Spleen (tissue), 11 donors: ENCODE results near the gene ZC3H6. TPM values are rescaled to one million over a fixed set of nuclear protein-coding genes. Genes with fewer than 3 reads are reported as not detected.

Experiments
- DNase-seq: peaks from one replicate; pipeline ENCODE4 v3.0.0-alpha.2; 2020
- H3K27ac ChIP-seq, 8 donors: fragments of 200-600 bp; sonication (generic) in 7 of 8; 1 replicate in 4 of 8; 2 replicates in 4 of 8; pipeline versions ENCODE4 v1.5.0 to v1.8.0; 2016 to 2021; ENCODE audit warnings: inconsistent platforms in 4 of 8, mild to moderate bottlenecking in 4 of 8, moderate library complexity in 1 of 8
- H3K27me3 ChIP-seq, 7 donors: fragments of 200-600 bp; sonication (generic) in 6 of 7; replicated peaks in 1 of 7; 1 replicate in 4 of 7; 2 replicates in 3 of 7; pipeline versions ENCODE4 v1.5.0 to v1.8.0; 2016 to 2021; ENCODE audit warnings: inconsistent platforms in 3 of 7, mild to moderate bottlenecking in 1 of 7
- H3K36me3 ChIP-seq, 6 donors: fragments of 200-600 bp; sonication (generic) in 5 of 6; 1 replicate in 4 of 6; 2 replicates in 2 of 6; pipeline versions ENCODE4 v1.5.0 to v1.8.0; 2016 to 2021; ENCODE audit warnings: inconsistent platforms in 2 of 6
- H3K4me1 ChIP-seq, 6 donors: fragments of 200-600 bp; sonication (generic) in 5 of 6; 1 replicate in 3 of 6; 2 replicates in 3 of 6; pipeline versions ENCODE4 v1.5.0 to v1.8.0; 2016 to 2021; ENCODE audit warnings: inconsistent platforms in 3 of 6
- H3K4me3 ChIP-seq, 8 donors: fragments of 200-600 bp; sonication (generic) in 7 of 8; 1 replicate in 4 of 8; 2 replicates in 4 of 8; pipeline versions ENCODE4 v1.5.0 to v1.8.0; 2016 to 2021; ENCODE audit warnings: inconsistent platforms in 4 of 8, mild to moderate bottlenecking in 4 of 8, moderate library complexity in 2 of 8
- H3K9me3 ChIP-seq, 8 donors: fragments of 200-600 bp; sonication (generic) in 7 of 8; 1 replicate in 4 of 8; 2 replicates in 4 of 8; pipeline versions ENCODE4 v1.5.0 to v1.8.0; 2016 to 2021; ENCODE audit warnings: inconsistent platforms in 4 of 8
- POLR2A ChIP-seq, 3 donors: fragments of 450-650 bp; IDR thresholded peaks; one replicate each; pipeline ENCODE4 v1.5.1; 2017; ENCODE audit warnings: antibody characterized with exemption in 3 of 3, mild to moderate bottlenecking in 1 of 3
- POLR2AphosphoS5 ChIP-seq, 3 donors: sonication (generic); formaldehyde crosslinking; IDR thresholded peaks; one replicate each; pipeline ENCODE4 v1.5.1; 2017; ENCODE audit warnings: antibody characterized with exemption in 3 of 3
- WGBS, 5 donors: extraction: QIAGEN DNeasy Blood & Tissue Kit in 3 of 5; methylation state at CpG; one replicate each; pipeline versions ENCODE4 v1.1.5 to v1.1.7; 2013 to 2018; 5-methylcytosine and 5-hydroxymethylcytosine counted together
- intact Hi-C: fragments of 100-400 bp; cut with DNase I; formaldehyde crosslinking; loops from one replicate; pipeline ENCODE4 v1.15.0; 2023; ENCODE audit warnings: low total_unique reads
- polyA plus RNA-seq, 3 donors: library from polyadenylated mRNA; stranded (reverse); fragments of 200-250 nt; gene quantifications; one replicate each; pipeline ENCODE4 v1.2.1, GENCODE V29; 2013
- total RNA-seq, 7 donors: library from RNA; depleted of rRNA in 3 of 7; stranded (reverse); fragments of >200 nt in 3 of 7; fragmentation: NEBNext Ultra II Directional in 4 of 7; extraction: Animal tissue kit (Norgen Biotek cat#: 25700) in 4 of 7; gene quantifications; one replicate each; pipeline versions ENCODE4 v1.1.0 to v1.2.1, GENCODE V29; 2016 to 2021
- TF ChIP-seq, protein P1 (sequence below), 11 experiments: fragments of 200-600 bp in 7 of 11; fragments of 450-650 bp in 4 of 11; sonication (generic) in 4 of 11; IDR thresholded peaks in 8 of 11; conservative IDR thresholded peaks in 3 of 11; 1 replicate in 7 of 11; 2 replicates in 4 of 11; pipeline versions ENCODE4 v1.4.0 to v1.8.0; 2016 to 2021; ENCODE audit warnings: antibody characterized with exemption in 11 of 11, inconsistent platforms in 4 of 11, mild to moderate bottlenecking in 1 of 11
- donor health status: healthy with polysubstance abuse.
- donor health status: DM: no; HTN: no; CAD: no; lungs with moderate emphysema.
- donor health status: DM: no; HTN: no; CAD: no.
- donor health status: Bipolar disorder and iron deficiency.
- donor health status: healthy.
- donor health status: DM: no; HTN: no; CAD: no.
- donor health status: DM: yes; HTN: yes; CAD: no.

Gene ZC3H6
- total and polyA plus RNA-seq, 10 donors: 1.9 to 28.9 (median 14.7) TPM

DNA sequence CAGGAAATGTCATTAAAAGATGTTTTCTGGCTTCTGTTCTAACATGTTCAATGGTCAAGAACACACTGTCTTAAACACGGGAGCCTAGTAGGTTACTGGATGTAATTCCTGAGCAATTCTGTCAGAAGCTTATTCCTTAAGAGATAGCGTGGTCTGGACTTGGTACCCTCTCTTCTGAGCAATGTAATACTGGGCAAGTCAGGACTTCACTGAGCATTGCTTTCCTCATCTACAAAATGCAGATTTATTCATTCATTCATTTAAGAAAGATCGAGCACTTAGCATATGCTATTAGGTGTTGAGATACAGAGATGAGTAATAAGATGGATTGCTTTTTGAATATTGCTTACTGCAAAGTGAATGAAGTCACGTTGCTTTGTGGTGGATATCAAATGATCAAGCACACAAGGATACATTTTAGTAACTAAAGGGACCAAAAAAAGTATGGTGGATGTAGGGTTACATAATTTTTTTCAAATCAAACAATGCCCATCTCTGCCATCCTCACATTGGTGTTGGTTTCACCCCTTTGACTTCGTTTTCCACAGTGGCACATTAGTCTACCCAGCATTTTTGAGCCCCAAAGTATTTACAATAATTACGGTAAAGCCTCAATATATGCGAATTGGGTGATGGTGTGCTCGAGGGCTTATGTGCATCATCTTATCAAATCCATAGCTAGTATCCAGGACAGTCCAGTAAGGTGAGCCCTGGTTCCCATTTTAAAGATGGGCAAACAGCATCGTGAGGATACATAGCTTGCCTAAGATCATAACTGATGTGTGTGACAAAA, 65.3 kb downstream of the ZC3H6 start:
- no peak overlapping the region for H3K4me3 ChIP-seq
- no peak for DNase-seq
- WGBS, 5 donors: 84 to 89% (median 87%) methylated on average over 9 of the region's 9 CpGs
- no peaks in the 10 kb centered on the region for H3K9me3 ChIP-seq
- TF ChIP-seq POLR2AphosphoS5 (IDR thresholded peaks at IDR 0.05) (no peak), POLR2A (IDR thresholded peaks at IDR 0.05) (no peak)
- TF ChIP-seq, protein P1, sequence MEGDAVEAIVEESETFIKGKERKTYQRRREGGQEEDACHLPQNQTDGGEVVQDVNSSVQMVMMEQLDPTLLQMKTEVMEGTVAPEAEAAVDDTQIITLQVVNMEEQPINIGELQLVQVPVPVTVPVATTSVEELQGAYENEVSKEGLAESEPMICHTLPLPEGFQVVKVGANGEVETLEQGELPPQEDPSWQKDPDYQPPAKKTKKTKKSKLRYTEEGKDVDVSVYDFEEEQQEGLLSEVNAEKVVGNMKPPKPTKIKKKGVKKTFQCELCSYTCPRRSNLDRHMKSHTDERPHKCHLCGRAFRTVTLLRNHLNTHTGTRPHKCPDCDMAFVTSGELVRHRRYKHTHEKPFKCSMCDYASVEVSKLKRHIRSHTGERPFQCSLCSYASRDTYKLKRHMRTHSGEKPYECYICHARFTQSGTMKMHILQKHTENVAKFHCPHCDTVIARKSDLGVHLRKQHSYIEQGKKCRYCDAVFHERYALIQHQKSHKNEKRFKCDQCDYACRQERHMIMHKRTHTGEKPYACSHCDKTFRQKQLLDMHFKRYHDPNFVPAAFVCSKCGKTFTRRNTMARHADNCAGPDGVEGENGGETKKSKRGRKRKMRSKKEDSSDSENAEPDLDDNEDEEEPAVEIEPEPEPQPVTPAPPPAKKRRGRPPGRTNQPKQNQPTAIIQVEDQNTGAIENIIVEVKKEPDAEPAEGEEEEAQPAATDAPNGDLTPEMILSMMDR (IDR thresholded peaks at IDR 0.05 in 8 of 11, conservative IDR thresholded peaks at IDR 0.05 in 3 of 11): no peak
- no peak overlapping the region for H3K27ac ChIP-seq
- H3K27me3 ChIP-seq: no peaks in the 10 kb centered on the region
- H3K36me3 ChIP-seq: no peaks in the 10 kb centered on the region
- no peaks in the 10 kb centered on the region for H3K4me1 ChIP-seq
- intact Hi-C loops: no loop called here

DNA sequence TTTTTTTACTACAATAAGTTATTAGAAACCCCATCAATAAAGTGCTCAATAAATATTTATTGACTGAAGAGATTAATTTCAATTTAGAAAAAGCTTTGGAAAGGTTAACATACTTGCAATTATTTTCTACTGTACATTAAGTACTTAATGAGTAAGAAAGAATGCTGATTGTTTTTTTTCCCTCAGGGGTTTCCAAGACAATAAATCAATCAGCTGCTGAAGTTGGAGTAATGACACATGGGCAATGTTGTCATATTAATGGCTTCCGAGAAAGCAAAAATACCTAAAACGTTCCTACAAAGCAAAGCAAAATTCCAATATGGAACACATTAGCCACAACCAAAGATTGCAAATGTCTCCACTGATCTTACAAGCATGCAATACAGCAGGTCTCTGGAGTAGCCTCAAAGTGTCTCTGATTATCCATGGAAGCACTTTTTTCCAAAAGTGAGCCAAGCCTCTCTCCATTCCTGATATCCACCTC, 66.7 kb downstream of the ZC3H6 start:
- H3K4me1 ChIP-seq: no peaks in the 10 kb centered on the region
- H3K4me3 ChIP-seq: no peak overlapping the region
- no peak overlapping the region for H3K27ac ChIP-seq
- WGBS, 5 donors: 84 to 90% (median 85%) methylated on average over 2 of the region's 2 CpGs
- H3K27me3 ChIP-seq: no peaks in the 10 kb centered on the region
- TF ChIP-seq POLR2A (IDR thresholded peaks at IDR 0.05) (no peak), POLR2AphosphoS5 (IDR thresholded peaks at IDR 0.05) (no peak)
- TF ChIP-seq, protein P1 (IDR thresholded peaks at IDR 0.05 in 8 of 11, conservative IDR thresholded peaks at IDR 0.05 in 3 of 11): no peak
- intact Hi-C loops: no loop called here
- H3K9me3 ChIP-seq: no peaks in the 10 kb centered on the region
- no peak for DNase-seq
- H3K36me3 ChIP-seq: no peaks in the 10 kb centered on the region

DNA sequence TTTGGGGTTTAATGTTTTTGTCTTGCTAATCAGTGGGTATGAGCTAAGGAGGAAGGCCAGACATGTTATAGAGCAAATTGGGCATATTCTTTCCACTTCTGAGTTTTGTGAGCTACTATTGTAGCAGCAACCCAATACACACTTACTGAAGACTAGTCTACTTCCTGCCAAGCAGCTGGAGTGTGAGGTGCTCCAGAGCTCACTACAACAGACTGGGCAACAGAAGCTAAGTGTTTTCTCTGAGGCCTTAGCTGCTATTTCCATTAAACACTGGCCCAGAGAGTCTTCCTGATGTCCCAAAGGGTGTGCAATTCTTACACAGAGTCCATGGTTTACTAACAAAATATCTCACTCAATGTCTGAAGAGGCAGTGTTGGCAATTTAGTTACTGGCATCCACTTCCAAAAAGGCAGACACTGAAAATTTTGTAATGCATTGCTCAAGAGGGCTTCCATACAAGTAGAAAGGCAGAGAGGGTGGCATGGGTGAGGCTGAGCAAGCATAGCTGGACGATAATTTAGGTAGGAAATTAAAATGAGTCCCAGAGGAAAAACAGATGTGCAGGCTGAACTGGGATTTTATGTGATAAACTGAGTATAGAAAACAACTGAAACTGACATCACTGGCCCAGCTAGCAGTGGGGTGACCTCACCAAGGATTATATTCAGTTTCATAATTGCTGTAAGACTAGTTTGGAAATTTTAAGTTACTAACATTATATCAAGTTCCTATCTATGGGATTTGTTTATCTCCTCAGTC, 68.6 kb downstream of the ZC3H6 start:
- H3K4me3 ChIP-seq: no peak overlapping the region
- H3K27me3 ChIP-seq: no peaks in the 10 kb centered on the region
- H3K4me1 ChIP-seq: no peaks in the 10 kb centered on the region
- H3K9me3 ChIP-seq: no peaks in the 10 kb centered on the region
- TF ChIP-seq, protein P1 (IDR thresholded peaks at IDR 0.05 in 8 of 11, conservative IDR thresholded peaks at IDR 0.05 in 3 of 11): no peak
- no peak for TF ChIP-seq POLR2A (IDR thresholded peaks at IDR 0.05)
- H3K36me3 ChIP-seq: no peaks in the 10 kb centered on the region
- intact Hi-C loops: no loop called here
- H3K27ac ChIP-seq: no peak overlapping the region
- DNase-seq: no peak
- WGBS, 5 donors: 44 to 81% (median 57%) methylated on average over 1 of the region's 1 CpG
